Endothelial cell of umbilical vein (primary cell): ENCODE data around the gene BCL2. TPM values are rescaled to one million over a fixed set of nuclear protein-coding genes. Genes with fewer than 3 reads are reported as not detected.

Source experiments
- BruUV-seq: library from RNA; stranded (reverse); fragments of 400-500 nt; replicated peaks from 2 replicates; lab custom pipeline; 2021; lab: Mats Ljungman, UMichigan
- CTCF ChIA-PET: fragments of 300-600, 350-600 bp; sonication (Branson Sonifier 250); formaldehyde crosslinking; loops from one replicate; lab custom pipeline; 2021; ENCODE audit warnings: antibody characterized with exemption, inconsistent platforms; lab: Charles Lee
- POLR2A ChIA-PET: fragments of 300-600, 350-600 bp; sonication (Branson Sonifier 250); formaldehyde crosslinking; loops from one replicate; lab custom pipeline; 2021; ENCODE audit warnings: antibody characterized with exemption, inconsistent platforms; lab: Charles Lee
- DNase-seq: peaks from one replicate; pipeline ENCODE4 v3.0.0-alpha.2; 2011; ENCODE audit warnings: low read depth, low spot score
- FAIRE-seq: peaks from 2 replicates; lab custom pipeline; 2011; peaks lifted over from hg19 to GRCh38; lab: Jason Lieb, UNC
- H2AFZ ChIP-seq: 2 replicates; pipeline ENCODE4 v1.6.0; 2012; ENCODE audit warnings: low read depth, low read length, control low read depth, inconsistent platforms
- H3K27ac ChIP-seq: 2 replicates; pipeline ENCODE4 v1.5.1; 2011; ENCODE audit warnings: low read depth, mild to moderate bottlenecking, control low read depth, low read length, moderate library complexity; ENCODE audit not compliant: insufficient read depth
- H3K27me3 ChIP-seq, 2 experiments: 2 replicates each; pipeline versions ENCODE4 v1.6.0 to v1.6.1; 2011; ENCODE audit warnings: low read length in 2 of 2, mixed read lengths in 1 of 2; ENCODE audit not compliant: control insufficient read depth in 2 of 2, insufficient read depth in 2 of 2
- H3K36me3 ChIP-seq, 2 experiments: 2 replicates in 1 of 2; 3 replicates in 1 of 2; pipeline ENCODE4 v1.5.1; 2011; ENCODE audit warnings: low read length in 2 of 2, mild to moderate bottlenecking in 1 of 2, moderate library complexity in 1 of 2; ENCODE audit not compliant: control insufficient read depth in 2 of 2, insufficient read depth in 2 of 2; ENCODE audit errors: extremely low read depth in 1 of 2
- H3K4me1 ChIP-seq: 3 replicates; pipeline ENCODE4 v1.5.1; 2011; ENCODE audit warnings: mild to moderate bottlenecking, low read length; ENCODE audit not compliant: control insufficient read depth, insufficient read depth; ENCODE audit errors: extremely low read depth
- H3K4me2 ChIP-seq: 2 replicates; pipeline ENCODE4 v1.6.1; 2011; ENCODE audit warnings: low read length, control low read depth, mixed read lengths; ENCODE audit not compliant: insufficient read depth
- H3K4me3 ChIP-seq, 3 experiments: fragments of 200-600 bp in 1 of 3; sonication (generic), shearing (Covaris generic) in 1 of 3; replicated peaks in 1 of 3; 2 replicates each; pipeline ENCODE4 v1.5.1; 2011 to 2016; ENCODE audit warnings: control low read depth in 3 of 3, low read length in 3 of 3, mild to moderate bottlenecking in 2 of 3, inconsistent platforms in 1 of 3, low read depth in 1 of 3, moderate library complexity in 1 of 3; ENCODE audit not compliant: insufficient read depth in 1 of 3
- H3K79me2 ChIP-seq: 2 replicates; pipeline ENCODE4 v1.6.0; 2012; ENCODE audit warnings: low read length, inconsistent platforms; ENCODE audit not compliant: control insufficient read depth, insufficient read depth
- H3K9ac ChIP-seq: replicated peaks from 2 replicates; pipeline ENCODE3; 2011; ENCODE audit warnings: low read length, control low read depth; ENCODE audit not compliant: insufficient read depth; ENCODE audit errors: extremely low read depth
- H3K9me1 ChIP-seq: replicated peaks from 3 replicates; pipeline ENCODE4 v1.6.0; 2011; ENCODE audit warnings: mild to moderate bottlenecking, low read length; ENCODE audit not compliant: control insufficient read depth, insufficient read depth; ENCODE audit errors: extremely low read depth
- H3K9me3 ChIP-seq: replicated peaks from 2 replicates; pipeline ENCODE4 v1.5.1; 2012; ENCODE audit warnings: low read length, inconsistent platforms; ENCODE audit not compliant: control insufficient read depth, insufficient read depth
- H4K20me1 ChIP-seq: replicated peaks from 2 replicates; pipeline ENCODE3; 2011; ENCODE audit warnings: mild to moderate bottlenecking, low read length; ENCODE audit not compliant: control insufficient read depth, insufficient read depth; ENCODE audit errors: extremely low read depth
- CTCF ChIP-seq, 2 donors: IDR thresholded peaks; 1 replicate in 1 of 2; 2 replicates in 1 of 2; pipeline ENCODE4 v1.5.1; 2011; ENCODE audit warnings: low read length in 2 of 2, mild to moderate bottlenecking in 2 of 2, moderate library complexity in 2 of 2, control low read depth in 1 of 2, inconsistent platforms in 1 of 2, low read depth in 1 of 2; ENCODE audit not compliant: insufficient read depth in 1 of 2; ENCODE audit errors: extremely low read depth in 1 of 2
- EZH2 ChIP-seq: IDR thresholded peaks from 2 replicates; pipeline ENCODE4 v1.6.1; 2012; ENCODE audit warnings: borderline replicate concordance, low read depth, mild to moderate bottlenecking, moderate library complexity, low read length, inconsistent platforms; ENCODE audit not compliant: severe bottlenecking
- FOS ChIP-seq: IDR thresholded peaks from 2 replicates; pipeline ENCODE4 v1.6.1; 2011; ENCODE audit warnings: mild to moderate bottlenecking, low read length, moderate library complexity, borderline replicate concordance; ENCODE audit not compliant: insufficient read depth
- GATA2 ChIP-seq: IDR thresholded peaks from 2 replicates; pipeline ENCODE4 v1.7.0; 2011; ENCODE audit warnings: low read depth, mild to moderate bottlenecking, moderate library complexity, mixed read lengths, low read length; ENCODE audit not compliant: insufficient read length, insufficient read depth
- JUN ChIP-seq: IDR thresholded peaks from 2 replicates; pipeline ENCODE4 v1.6.1; 2011; ENCODE audit warnings: borderline replicate concordance, low read depth; ENCODE audit not compliant: insufficient read length, insufficient read depth
- MYC ChIP-seq: IDR thresholded peaks from one replicate; pipeline ENCODE4 v1.6.1; 2011; ENCODE audit warnings: mild to moderate bottlenecking, low read depth, low read length
- POLR2A ChIP-seq: IDR thresholded peaks from 2 replicates; pipeline ENCODE4 v1.6.1; 2012; ENCODE audit warnings: low read depth, mild to moderate bottlenecking, control low read depth, low read length
- POLR2AphosphoS5 ChIP-seq: IDR thresholded peaks from 2 replicates; pipeline ENCODE4 v1.6.1; 2012; ENCODE audit warnings: low read depth, mild to moderate bottlenecking, control low read depth, low read length, moderate library complexity; ENCODE audit not compliant: insufficient read depth
- dilution Hi-C: fragments of 300-500 bp; cut with MboI; formaldehyde crosslinking; loops from one replicate; pipeline ENCODE4 v1.15.0; 2019; ENCODE audit warnings: low sequenced_read_pairs; ENCODE audit not compliant: extremely low pct_ligation_motif_present
- intact Hi-C: fragments of 100-400 bp; cut with micrococcal nuclease; formaldehyde crosslinking; loops from one replicate; pipeline ENCODE4 v1.10.0; 2022
- polyA plus RNA-seq, 4 experiments: library from polyadenylated mRNA; depleted of rRNA in 3 of 4; stranded (reverse) in 3 of 4; unstranded in 1 of 4; fragments of >200 nt; gene quantifications; 2 replicates each; pipeline versions ENCODE4 v1.2.1 to v1.2.3, GENCODE V29; 2011 to 2012; ENCODE audit warnings: missing spikeins in 1 of 4
- total RNA-seq: library from RNA; stranded (reverse); gene quantifications from 2 replicates; pipeline ENCODE4 v1.2.3, GENCODE V29; 2021
- TF ChIP-seq, protein P1 (sequence below): IDR thresholded peaks from 2 replicates; pipeline ENCODE4 v1.6.1; 2011; ENCODE audit not compliant: insufficient read depth, insufficient read length

Gene BCL2
- total and polyA plus RNA-seq, 2 donors (not counting 3 experiments of a cell fraction or from before 2014, with no cell fraction given): 0.35 to 5.0 TPM

GRCh38 chr18:63148449-63149301 is 170.9 kb downstream of the BCL2 start:
- Histone ChIP-seq H3K9me1 (no peaks in the 10 kb centered on the region), H3K4me2 (no peak overlapping the region), H4K20me1 (no peaks in the 10 kb centered on the region), H3K27ac (no peak overlapping the region), H3K9me3 (no peaks in the 10 kb centered on the region), H3K4me1 (no peaks in the 10 kb centered on the region), H2AFZ (no peak overlapping the region), H3K79me2 (no peaks in the 10 kb centered on the region), H3K9ac (no peak overlapping the region), H3K36me3 (no peaks in the 10 kb centered on the region), H3K27me3 (peaks cover 9 to 14% of the 10 kb centered on the region in 2 experiments), H3K4me3 (no peak overlapping the region)
- POLR2A ChIA-PET: no interaction called here
- CTCF ChIA-PET: interaction anchor here (1.0 kb wide), 2 partner anchors 8 to 16 kb away, joined by 3 read pairs; no protein-coding TSS in a partner anchor
- intact Hi-C loops (no loop called here), dilution Hi-C loops (no loop called here)
- no TSS peak for BruUV-seq
- DNase-seq: no peak
- TF ChIP-seq CTCF (IDR thresholded peaks at IDR 0.05; ENCODE audit: extremely low read depth in 1 of 2, insufficient read depth in 1 of 2, low read depth in 1 of 2, low read length in 2 of 2): no peak
- TF ChIP-seq MYC: no peak
- TF ChIP-seq GATA2: no peak
- TF ChIP-seq, protein P1, sequence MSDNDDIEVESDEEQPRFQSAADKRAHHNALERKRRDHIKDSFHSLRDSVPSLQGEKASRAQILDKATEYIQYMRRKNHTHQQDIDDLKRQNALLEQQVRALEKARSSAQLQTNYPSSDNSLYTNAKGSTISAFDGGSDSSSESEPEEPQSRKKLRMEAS: no peak
- no peak for TF ChIP-seq EZH2
- TF ChIP-seq JUN: no peak
- TF ChIP-seq FOS: no peak
- TF ChIP-seq POLR2AphosphoS5: no peak
- TF ChIP-seq POLR2A: no peak
- FAIRE-seq: no peak
